Diencephalon (tissue), 1 donor: ENCODE results near the gene AKR1B1. TPM values are rescaled to one million over a fixed set of nuclear protein-coding genes. Genes with fewer than 3 reads are reported as not detected.

Source experiments
- total RNA-seq: library from RNA; depleted of rRNA; stranded (reverse); fragments of >200 nt; gene quantifications from one replicate; pipeline ENCODE4 v1.2.3, GENCODE V29; 2014

AKR1B1 gene
- total RNA-seq = 63.7 TPM

GRCh38 chr7:134458806-134459698, at the start of gene AKR1B1:
AKR1B1 (minus strand) TSS chr7:134459100; CDS start chr7:134459062, 38 bp downstream.

Other genes starting within 250 kb of the AKR1B1 start
- gene SLC35B4, start 142.2 kb downstream of the AKR1B1 start, total RNA-seq = 32.3 TPM
- not detected for gene AKR1B10, start 68.5 kb upstream of the AKR1B1 start, total RNA-seq
- not detected for gene AKR1B15, start 90.0 kb upstream of the AKR1B1 start, total RNA-seq
- gene BPGM, start 187.8 kb upstream of the AKR1B1 start, total RNA-seq = 60.4 TPM